KOPT-K1 (cell line): ENCODE measurements around the gene C3orf85.

ENCODE experiments used
- H3K27ac ChIP-seq: fragments of 200-600 bp; sonication (generic); 2 replicates; pipeline ENCODE4 v1.5.1; 2016; ENCODE audit warnings: antibody characterized with exemption, mild to moderate bottlenecking, low read depth, low read length; ENCODE audit not compliant: poor library complexity, severe bottlenecking
- H3K36me3 ChIP-seq: fragments of 200-600 bp; sonication (generic); 2 replicates; pipeline ENCODE4 v1.5.1; 2017; ENCODE audit warnings: antibody characterized with exemption, mild to moderate bottlenecking, low read length, moderate library complexity; ENCODE audit not compliant: insufficient read depth
- H3K9me3 ChIP-seq: fragments of 200-600 bp; sonication (generic); 2 replicates; pipeline ENCODE4 v1.5.1; 2017; ENCODE audit warnings: antibody characterized with exemption, low read length, mild to moderate bottlenecking; ENCODE audit not compliant: insufficient read depth, poor library complexity, severe bottlenecking

Gene C3orf85

DNA sequence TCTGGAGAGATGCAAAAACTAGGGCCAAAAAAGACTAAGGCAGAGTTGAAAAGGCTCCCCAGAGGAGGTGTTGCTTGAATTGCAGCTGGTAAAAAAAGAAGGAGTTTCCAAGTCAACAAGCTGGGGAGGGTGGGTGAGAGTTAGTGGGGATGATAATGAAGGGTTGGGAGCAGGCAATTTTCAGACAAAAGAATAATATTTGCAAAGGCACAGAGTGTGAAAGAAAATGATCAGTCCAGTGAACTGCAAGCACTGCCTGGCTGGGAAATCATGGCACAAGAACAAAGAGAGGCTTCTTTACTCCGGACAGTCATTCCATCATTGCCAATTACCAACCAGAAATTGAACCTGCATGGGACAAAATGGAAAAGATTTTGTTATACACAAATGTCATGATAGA lies 42.2 kb downstream of the C3orf85 start:
- Histone ChIP-seq H3K27ac (no peak overlapping the region), H3K9me3 (no peaks in the 10 kb centered on the region), H3K36me3 (no peaks in the 10 kb centered on the region)

DNA sequence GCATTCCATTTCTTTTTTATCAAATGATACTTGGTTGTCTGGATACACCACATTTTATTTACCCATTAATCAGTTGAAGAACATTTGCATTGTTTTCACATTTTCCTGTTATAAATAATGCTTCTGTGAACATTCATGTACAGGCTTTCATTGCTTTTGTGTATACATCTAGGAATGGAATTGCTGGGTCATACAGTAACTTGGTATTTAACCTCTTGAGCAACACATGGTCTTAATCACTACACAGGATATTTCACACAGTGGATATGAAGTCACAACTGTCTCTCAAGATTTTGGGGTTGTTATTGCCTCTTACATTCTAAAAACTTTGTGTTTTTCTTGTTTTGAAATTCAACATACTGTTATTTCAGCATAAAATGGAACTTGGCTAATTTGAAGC lies 48.2 kb downstream of the C3orf85 start:
- H3K27ac ChIP-seq: no peak overlapping the region
- no peaks in the 10 kb centered on the region for H3K9me3 ChIP-seq
- H3K36me3 ChIP-seq: no peaks in the 10 kb centered on the region

DNA sequence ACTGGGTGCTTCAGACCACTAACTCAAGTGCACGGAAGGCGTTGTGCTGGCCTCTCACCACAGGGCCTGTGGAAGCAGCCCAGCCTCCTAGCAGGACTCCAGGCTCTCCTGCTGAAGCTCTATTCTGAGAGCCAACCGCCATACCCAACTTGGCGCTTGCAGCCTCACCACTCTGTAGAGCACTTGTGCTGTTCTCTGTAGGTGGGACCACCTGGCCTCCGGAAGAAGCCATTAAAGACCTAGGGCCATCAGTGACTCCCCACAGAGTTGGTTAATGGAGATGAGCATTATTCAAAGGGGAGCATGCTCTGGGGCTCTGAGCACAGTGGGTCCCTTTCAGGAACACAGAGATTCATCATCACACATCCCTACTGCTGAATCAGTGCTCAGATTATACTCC lies 50.9 kb downstream of the C3orf85 start:
- no peaks in the 10 kb centered on the region for H3K36me3 ChIP-seq
- no peaks in the 10 kb centered on the region for H3K9me3 ChIP-seq
- no peak overlapping the region for H3K27ac ChIP-seq

- Histone ChIP-seq H3K27ac (no peak overlapping the region), H3K36me3 (no peaks in the 10 kb centered on the region), H3K9me3 (no peaks in the 10 kb centered on the region)
Observed at GRCh38 chr3:109188741-109189140, 52.2 kb downstream of the C3orf85 start.

DNA sequence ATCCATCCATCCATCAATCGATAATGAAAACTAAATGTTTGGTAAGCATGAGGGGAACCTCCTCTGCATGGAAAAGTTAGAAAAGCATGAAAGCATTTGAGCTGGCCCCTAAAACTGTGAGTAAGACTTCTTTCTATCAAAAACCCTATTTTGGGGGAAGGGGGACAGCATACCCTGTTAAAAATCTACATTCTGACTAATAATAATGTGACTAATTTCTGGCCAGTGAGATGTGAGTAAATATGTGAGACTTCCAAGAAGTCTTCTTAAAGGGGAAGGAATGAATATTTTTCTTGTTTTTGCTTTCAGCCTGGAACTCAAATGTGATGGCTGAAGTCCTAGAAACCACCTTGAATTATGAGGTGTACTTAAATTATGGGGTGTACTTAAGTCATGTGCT lies 54.9 kb downstream of the C3orf85 start:
- Histone ChIP-seq H3K36me3 (no peaks in the 10 kb centered on the region), H3K27ac (no peak overlapping the region)

DNA sequence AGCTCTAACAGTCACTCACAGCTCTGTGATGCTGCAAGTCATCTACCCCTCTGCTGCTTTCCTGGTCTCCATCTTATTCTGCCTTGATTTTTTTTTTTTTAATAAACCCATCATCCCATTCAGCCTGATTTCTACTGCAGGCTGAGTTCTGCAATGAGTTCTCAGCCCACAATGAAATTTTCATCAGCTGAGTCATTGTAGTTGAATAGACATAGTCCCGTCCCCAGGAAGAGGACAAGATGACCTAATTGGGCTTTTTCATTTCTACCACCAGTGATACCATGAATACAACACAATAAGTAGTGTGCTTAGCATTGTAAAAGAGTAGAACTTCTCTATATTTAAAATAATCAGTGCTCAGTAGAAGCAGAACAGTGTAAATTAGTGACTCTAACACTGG lies 59.3 kb downstream of the C3orf85 start:
- Histone ChIP-seq H3K36me3 (no peaks in the 10 kb centered on the region), H3K27ac (no peak overlapping the region), H3K9me3 (no peaks in the 10 kb centered on the region)

More for the DNA sequence above, 54.9 kb downstream of the C3orf85 start:
- H3K9me3 ChIP-seq: no peaks in the 10 kb centered on the region
